Testis (tissue), 2 donors: ENCODE results near the gene ARHGAP12.

ENCODE experiments used
- POLR2A ChIP-seq: fragments of 450-650 bp; IDR thresholded peaks from one replicate; pipeline ENCODE4 v1.6.1; 2017; ENCODE audit warnings: antibody characterized with exemption, mild to moderate bottlenecking, moderate library complexity
- TF ChIP-seq, protein P1 (sequence below), 3 experiments: fragments of 450-650 bp in 2 of 3; fragments of 200-600 bp in 1 of 3; sonication (generic) in 1 of 3; IDR thresholded peaks; one replicate each; pipeline ENCODE4 v1.5.1; 2016 to 2019; ENCODE audit warnings: antibody characterized with exemption in 3 of 3, mild to moderate bottlenecking in 2 of 3, moderate library complexity in 1 of 3

DNA sequence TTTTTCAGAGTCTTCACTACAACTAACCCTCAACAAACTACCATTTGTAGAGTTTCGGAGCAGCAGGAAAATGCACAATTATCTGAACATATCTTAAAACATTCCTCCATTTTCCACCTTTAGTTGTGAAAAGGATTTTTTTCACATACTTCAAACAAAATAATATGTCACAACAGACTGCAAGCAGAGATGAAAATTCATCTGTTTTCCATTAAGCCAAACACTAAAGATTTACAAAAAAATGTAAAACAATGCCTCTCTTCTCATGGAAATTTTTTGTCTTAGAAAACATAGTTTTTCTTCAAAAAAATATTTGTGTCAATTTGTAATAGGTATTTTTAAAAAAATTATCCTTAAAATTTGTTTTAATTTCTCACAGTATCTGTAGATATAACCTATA, 98.9 kb downstream of the ARHGAP12 start:
- TF ChIP-seq, protein P1, sequence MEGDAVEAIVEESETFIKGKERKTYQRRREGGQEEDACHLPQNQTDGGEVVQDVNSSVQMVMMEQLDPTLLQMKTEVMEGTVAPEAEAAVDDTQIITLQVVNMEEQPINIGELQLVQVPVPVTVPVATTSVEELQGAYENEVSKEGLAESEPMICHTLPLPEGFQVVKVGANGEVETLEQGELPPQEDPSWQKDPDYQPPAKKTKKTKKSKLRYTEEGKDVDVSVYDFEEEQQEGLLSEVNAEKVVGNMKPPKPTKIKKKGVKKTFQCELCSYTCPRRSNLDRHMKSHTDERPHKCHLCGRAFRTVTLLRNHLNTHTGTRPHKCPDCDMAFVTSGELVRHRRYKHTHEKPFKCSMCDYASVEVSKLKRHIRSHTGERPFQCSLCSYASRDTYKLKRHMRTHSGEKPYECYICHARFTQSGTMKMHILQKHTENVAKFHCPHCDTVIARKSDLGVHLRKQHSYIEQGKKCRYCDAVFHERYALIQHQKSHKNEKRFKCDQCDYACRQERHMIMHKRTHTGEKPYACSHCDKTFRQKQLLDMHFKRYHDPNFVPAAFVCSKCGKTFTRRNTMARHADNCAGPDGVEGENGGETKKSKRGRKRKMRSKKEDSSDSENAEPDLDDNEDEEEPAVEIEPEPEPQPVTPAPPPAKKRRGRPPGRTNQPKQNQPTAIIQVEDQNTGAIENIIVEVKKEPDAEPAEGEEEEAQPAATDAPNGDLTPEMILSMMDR (IDR thresholded peaks at IDR 0.05): no peak
- no peak for TF ChIP-seq POLR2A
